SIG-M5 treated with dmso at 0.1 percent for 504 hours (cell line): Measurements from ENCODE around the gene PLXNA3.

ENCODE experiments used
- DNase-seq: peaks from one replicate; lab custom pipeline; 2025; ENCODE audit not compliant: unreplicated experiment; lab: John Stamatoyannopoulos, UW

PLXNA3 gene

GRCh38 chrX:154457491-154458115 is 478 bp upstream of the PLXNA3 start:
- DNase-seq, result peak; percentile 7

- DNase-seq, result peak; percentile 21
These were observed 1.1 kb downstream of the PLXNA3 start for GRCh38 chrX:154458954-154459778.

GRCh38 chrX:154459832-154460231 is 1.8 kb downstream of the PLXNA3 start:
- no peak for DNase-seq

GRCh38 chrX:154460326-154460725 is 2.2 kb downstream of the PLXNA3 start:
- no peak for DNase-seq

GRCh38 chrX:154462396-154462795 is 4.3 kb downstream of the PLXNA3 start:
- no peak for DNase-seq

GRCh38 chrX:154463611-154464220 is 5.6 kb downstream of the PLXNA3 start:
- no peak for DNase-seq

- no peak for DNase-seq
These were observed 6.8 kb downstream of the PLXNA3 start for GRCh38 chrX:154464806-154465365.

GRCh38 chrX:154465601-154466000 is 7.5 kb downstream of the PLXNA3 start:
- DNase-seq, result no peak

- no peak for DNase-seq
These were observed 8.0 kb downstream of the PLXNA3 start for GRCh38 chrX:154466036-154466435.

- DNase-seq, result no peak
These were observed 8.8 kb downstream of the PLXNA3 start for GRCh38 chrX:154466907-154467306.

- DNase-seq, result no peak
These were observed 9.5 kb downstream of the PLXNA3 start for GRCh38 chrX:154467556-154467955.

GRCh38 chrX:154468217-154468616 is 10.1 kb downstream of the PLXNA3 start:
- DNase-seq, result no peak

GRCh38 chrX:154469114-154469513 is 11.0 kb downstream of the PLXNA3 start:
- DNase-seq, result no peak

GRCh38 chrX:154469880-154470279 is 11.8 kb downstream of the PLXNA3 start:
- no peak for DNase-seq

GRCh38 chrX:154470434-154470833 is 12.4 kb downstream of the PLXNA3 start:
- DNase-seq, result no peak

GRCh38 chrX:154470914-154471568 is 13.0 kb downstream of the PLXNA3 start:
- no peak for DNase-seq

GRCh38 chrX:154471839-154472684 is 14.0 kb downstream of the PLXNA3 start:
- no peak for DNase-seq

- no peak for DNase-seq
These were observed 14.9 kb downstream of the PLXNA3 start for GRCh38 chrX:154472685-154473632.

- no peak for DNase-seq
These were observed 15.6 kb downstream of the PLXNA3 start for GRCh38 chrX:154473683-154474082.
